NCI-H2107 (cell line): ENCODE results near the gene CALML4.
"Not testable (repeated sequence)": the region's sequence is repeated elsewhere in the genome, so short reads cannot be mapped to it uniquely, and the experiment has no call there.

Experiments used
- DNase-seq: peaks from one replicate; lab custom pipeline; 2025; lab: John Stamatoyannopoulos, UW

CALML4 gene

GRCh38 chr15:68190048-68190447 lies 15.1 kb downstream of the CALML4 start:
- no peak for DNase-seq

DNA sequence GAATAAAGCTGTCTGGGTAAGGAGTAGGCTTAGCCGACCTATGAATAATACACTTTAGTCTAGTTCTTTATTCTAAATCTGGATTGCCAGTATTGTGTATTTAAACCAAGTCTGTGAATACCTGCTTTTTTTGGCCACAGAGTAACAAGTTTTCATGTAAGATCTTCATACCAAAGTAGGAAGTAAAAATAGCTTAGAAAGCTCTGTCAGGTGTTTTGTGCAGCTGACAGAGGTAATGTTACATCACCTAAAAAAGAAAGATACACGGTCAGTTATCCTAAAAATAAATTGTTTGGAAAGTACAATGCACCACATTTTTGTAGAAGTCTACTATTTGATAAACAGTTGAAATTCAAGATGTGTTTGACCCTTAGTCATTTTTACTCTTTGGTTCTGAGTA lies 16.5 kb downstream of the CALML4 start:
- DNase-seq = no peak

- DNase-seq = no peak
These were observed 17.6 kb downstream of the CALML4 start for GRCh38 chr15:68187559-68187958.

DNA sequence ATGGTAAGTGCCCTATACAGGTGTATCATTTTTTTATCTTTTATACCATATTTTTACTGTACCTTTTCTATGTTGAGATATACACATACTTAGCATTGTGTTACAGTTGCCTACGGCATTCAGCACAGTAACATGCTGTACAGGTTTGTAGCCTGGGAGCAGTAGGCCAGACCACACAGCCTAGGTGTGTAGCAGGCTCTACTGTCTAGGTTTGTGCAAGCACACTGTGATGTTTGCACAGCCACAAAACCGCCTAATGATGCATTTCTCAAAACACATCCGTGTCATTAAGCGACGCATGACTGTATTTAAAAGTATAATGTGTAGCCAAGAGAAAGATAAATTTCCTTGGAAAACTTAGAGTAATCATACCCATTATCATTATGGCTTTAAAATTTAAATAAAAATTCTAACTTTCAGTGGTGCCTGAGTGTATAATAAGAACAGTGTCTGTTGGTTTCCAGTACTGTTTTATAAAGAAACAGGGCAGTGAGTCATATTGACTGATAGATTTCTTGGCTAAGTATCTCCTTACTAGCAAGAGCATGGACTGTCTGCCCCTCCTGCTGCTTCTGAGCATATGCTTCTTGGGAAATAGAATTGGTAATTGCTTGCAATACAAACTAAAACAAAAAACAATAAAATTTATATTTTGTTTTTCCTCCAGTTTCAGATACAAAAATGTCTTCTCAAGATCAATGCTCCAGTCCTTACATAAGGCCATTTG lies 18.3 kb downstream of the CALML4 start:
- no peak for DNase-seq

DNA sequence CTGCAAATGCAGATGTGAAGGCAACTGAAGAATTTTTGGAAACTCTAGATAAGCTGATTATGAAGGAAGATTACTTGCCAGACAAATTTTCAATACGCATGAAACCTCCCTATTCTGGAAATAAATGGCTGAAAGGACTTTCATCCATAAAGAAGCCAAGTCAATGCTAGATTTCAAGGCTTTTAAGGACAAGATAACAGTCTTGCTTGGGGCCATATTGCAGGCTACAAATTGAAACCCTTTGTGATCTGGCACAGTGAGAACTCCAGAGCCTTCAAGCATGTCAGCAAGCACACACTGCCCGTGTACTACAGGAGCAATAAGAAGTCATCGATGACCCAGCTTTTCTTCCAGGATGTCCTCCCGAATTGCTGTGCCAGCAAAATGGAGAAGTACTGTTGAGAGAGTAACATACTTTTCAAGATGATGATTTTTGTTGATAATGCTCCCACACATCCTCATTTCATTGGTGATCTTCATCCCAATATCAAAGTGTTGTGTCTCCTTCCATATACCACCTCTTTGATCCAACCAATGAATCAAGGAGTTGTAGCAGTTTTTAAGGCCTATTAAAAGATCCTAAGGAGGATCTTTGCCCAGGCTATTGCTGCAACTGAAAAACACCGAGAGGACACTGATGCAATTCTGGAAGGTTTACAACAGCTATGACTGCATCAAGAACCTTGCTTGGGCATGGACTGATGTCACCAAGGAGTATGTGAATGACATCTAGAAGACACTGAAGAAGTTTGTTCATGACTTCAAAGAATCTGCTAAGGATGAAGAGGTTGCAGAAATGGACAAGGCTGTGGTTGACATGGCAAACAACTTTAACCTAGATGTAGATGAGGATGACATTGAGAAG lies 20.3 kb downstream of the CALML4 start:
- DNase-seq = no peak

DNA sequence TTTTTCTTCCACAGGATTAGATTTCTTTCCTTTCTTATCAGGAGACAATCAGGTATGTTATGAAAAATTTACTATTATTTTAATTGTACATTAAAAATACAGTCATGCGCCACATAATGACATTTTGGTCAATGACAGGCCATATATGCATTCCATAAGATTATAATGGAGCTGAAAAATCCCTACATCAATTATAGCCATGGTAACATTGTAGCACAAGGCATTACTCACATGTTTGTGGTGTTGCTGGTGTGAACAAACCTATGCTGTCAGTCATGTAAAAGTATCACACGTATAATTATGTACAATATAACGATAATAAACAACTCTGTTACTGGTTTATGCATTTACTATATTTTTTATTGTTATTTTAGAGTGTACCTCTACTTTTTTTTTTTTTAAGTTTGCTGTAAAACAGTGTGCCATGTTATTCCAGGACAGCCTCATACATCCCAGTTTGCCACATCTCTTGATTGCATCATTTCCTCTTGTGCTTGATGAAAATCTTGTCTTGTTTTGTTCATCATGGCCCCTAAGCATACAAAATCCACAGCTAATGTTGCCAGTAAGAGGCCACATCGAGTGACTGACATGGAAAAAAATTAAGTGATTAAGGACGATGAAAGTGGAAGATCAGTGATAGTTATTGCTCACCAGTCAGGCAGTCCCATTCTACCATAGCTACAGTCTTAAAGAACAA lies 21.4 kb downstream of the CALML4 start:
- DNase-seq = no peak

GRCh38 chr15:68177742-68178141 lies 27.4 kb downstream of the CALML4 start:
- no peak for DNase-seq

DNA sequence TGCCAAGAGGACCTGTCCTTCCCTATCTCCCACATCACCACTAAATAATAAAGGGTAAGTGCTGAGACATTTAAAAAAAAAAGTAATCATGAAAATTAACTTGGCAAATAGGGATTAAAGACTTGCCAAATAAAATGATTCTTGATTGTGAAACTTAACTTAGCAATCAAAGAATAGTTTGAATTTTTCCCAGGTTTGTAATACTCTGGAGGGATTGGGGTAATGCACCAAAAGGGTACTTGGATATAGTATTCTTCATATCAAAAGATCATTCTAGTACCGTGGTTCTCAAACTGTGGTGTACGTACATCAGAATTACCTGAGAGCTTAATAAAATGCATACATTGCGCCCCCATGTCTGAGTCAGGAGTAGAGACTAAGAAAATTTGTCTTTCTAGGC lies 28.5 kb downstream of the CALML4 start:
- no peak for DNase-seq

DNA sequence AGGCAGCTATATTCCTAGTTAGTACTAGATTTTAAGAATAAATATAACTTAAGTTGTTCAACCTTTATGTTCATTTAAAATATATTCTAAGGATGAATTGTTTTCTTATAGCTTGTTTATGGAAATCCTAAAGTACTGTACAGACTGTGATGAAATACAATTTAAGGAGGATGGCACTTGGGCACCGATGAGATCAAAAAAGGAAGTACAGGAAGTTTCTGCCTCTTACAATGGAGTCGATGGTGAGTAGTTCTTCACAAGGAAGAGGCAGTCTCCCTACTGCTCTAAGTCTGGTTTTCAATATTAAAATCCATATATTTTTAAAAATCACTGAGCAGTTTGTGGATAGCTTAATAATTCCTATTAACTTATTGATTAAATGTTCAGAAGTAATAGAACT lies 29.6 kb downstream of the CALML4 start:
- no peak for DNase-seq

GRCh38 chr15:68173119-68173518 lies 32.0 kb downstream of the CALML4 start:
- DNase-seq = no peak

DNA sequence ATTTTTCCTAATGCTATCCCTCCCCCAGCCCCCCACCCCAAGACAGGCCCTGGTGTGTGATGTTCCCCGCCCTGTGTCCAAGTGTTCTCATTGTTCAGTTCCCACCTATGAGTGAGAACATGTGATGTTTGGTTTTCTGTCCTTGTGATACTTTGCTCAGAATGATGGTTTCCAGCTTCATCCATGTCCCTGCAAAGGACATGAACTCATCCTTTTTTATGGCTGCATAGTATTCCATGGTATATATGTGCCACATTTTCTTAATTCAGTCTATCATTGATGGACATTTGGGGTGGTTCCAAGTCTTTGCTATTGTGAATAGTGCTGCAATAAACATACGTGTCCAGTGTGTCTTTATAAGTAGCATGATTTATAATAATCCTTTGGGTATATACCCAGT lies 33.1 kb downstream of the CALML4 start:
- DNase-seq = not testable (repeated sequence)

DNA sequence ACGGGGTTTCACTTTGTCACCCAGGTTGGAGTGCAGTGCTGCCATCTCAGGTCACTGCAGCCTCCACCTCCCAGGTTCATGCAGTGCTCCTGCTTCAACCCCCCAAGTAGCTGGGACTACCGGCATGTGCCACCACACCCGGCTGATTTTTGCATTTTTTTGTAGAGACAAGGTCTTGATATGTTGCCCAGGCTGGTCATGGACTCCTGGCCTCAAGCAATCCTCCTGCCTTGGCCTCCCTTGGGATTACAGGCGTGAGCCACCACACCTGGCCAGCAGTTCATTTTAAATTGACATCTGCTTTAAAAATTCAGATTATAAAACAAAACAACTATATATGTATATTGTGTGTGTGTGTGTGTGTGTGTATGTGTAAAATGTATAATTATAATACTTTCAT lies 38.3 kb downstream of the CALML4 start:
- DNase-seq = no peak

DNA sequence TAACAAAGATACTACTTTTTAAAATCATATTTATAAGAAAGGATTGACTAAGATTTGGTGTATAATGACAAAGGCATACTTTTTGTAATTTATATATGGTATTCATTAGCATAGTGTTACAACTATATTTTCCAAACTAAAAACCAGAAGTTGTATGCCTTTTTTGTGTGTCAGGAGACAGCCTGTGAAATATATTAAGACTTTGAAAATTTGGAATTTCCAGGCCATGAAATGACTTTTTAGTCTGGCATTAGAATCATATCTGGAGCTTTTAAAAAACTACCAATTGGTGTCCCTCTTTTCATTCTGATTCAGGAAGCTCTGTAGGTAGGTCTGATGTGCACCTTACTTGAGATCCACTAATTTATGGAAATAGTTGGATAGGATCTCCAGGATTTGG lies 41.9 kb downstream of the CALML4 start:
- no peak for DNase-seq

DNA sequence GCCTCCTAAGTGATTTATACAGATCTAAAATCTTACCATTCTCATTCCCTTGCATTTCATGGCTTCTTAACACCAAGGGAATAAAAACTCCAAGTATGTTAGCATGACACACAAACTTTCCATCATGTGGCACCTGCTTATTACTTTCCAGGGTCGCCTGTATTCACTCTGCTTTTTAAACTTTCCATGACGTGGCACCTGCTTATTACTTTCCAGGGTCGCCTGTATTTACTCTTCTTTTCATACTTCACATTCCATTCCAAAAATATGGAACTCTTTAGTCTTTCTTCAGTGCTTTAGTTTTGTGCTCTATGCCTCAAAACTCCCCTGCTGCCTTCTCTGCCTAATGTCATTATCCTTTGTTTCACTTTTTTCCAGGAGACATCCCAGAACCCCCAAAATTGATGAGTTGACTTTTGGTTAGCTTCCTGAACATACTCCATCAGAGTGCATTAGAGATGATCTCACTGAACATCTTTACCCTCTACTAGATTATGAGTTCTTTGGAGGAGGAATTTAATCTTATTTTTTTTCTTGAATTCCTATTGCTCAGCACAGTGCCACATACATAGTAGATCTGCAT lies 47.0 kb downstream of the CALML4 start:
- no peak for DNase-seq

GRCh38 chr15:68157074-68157473 lies 48.1 kb downstream of the CALML4 start:
- no peak for DNase-seq

DNA sequence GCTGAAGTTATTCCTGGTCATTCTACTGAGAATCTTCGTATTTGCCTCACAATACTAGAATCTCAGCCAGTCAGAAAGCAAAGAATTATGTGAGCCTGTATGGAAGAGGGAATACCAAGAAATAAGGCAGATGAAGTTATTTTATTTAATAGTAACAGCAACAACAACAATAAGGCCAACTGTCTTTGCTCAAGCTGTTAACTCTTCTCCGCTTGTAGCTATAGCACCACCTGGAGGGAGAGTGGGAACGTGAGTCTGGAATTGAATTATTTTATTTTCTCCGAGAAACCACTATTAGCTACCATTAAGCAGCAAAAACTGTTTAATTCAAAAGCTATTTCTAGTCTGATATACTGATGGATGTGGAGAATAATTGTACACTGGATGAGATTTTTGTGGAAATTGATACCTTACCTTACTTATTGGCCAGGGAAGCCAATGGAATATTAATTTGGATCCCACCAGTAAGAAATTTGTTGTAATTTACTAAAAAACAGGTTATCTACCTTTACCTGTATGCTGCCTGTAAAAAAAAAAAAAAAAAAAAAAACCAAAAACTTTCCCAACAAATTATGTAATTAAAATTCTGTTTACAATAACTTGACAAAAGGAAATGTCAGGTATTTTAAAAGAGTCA lies 50.1 kb downstream of the CALML4 start:
- DNase-seq = peak; percentile 2

GRCh38 chr15:68152342-68152741 lies 52.8 kb downstream of the CALML4 start:
- DNase-seq = no peak

GRCh38 chr15:68151277-68151676 lies 53.9 kb downstream of the CALML4 start:
- DNase-seq = no peak

GRCh38 chr15:68150187-68150586 lies 54.9 kb downstream of the CALML4 start:
- no peak for DNase-seq

GRCh38 chr15:68149059-68149458 lies 56.1 kb downstream of the CALML4 start:
- DNase-seq = no peak

GRCh38 chr15:68148039-68148438 lies 57.1 kb downstream of the CALML4 start:
- no peak for DNase-seq

- no peak for DNase-seq
These were observed 59.4 kb downstream of the CALML4 start for GRCh38 chr15:68145706-68146105.
